Fibroblast of villous mesenchyme (primary cell): Measurements from ENCODE around the gene PARL. TPM values are rescaled to one million over a fixed set of nuclear protein-coding genes. Genes with fewer than 3 reads are reported as not detected.

Experiments
- DNase-seq: peaks from one replicate; pipeline ENCODE4 v3.0.0-alpha.2; 2010; ENCODE audit warnings: low read depth
- H3K4me3 ChIP-seq: 2 replicates; pipeline ENCODE4 v1.5.1; 2011; ENCODE audit warnings: low read depth, mild to moderate bottlenecking, low read length
- total RNA-seq: library from RNA; depleted of rRNA; stranded (reverse); fragments of >200 nt; gene quantifications from 2 replicates; pipeline ENCODE4 v1.2.3, GENCODE V29; 2012
- TF ChIP-seq, protein P1 (sequence below): IDR thresholded peaks from 2 replicates; pipeline ENCODE4 v1.5.1; 2012; ENCODE audit warnings: low read depth, mild to moderate bottlenecking, low read length; ENCODE audit not compliant: insufficient read depth

PARL gene
- total RNA-seq, 1 donor = 31.5 TPM

GRCh38 chr3:183810643-183811594 lies 73.8 kb downstream of the PARL start:
- TF ChIP-seq, protein P1, sequence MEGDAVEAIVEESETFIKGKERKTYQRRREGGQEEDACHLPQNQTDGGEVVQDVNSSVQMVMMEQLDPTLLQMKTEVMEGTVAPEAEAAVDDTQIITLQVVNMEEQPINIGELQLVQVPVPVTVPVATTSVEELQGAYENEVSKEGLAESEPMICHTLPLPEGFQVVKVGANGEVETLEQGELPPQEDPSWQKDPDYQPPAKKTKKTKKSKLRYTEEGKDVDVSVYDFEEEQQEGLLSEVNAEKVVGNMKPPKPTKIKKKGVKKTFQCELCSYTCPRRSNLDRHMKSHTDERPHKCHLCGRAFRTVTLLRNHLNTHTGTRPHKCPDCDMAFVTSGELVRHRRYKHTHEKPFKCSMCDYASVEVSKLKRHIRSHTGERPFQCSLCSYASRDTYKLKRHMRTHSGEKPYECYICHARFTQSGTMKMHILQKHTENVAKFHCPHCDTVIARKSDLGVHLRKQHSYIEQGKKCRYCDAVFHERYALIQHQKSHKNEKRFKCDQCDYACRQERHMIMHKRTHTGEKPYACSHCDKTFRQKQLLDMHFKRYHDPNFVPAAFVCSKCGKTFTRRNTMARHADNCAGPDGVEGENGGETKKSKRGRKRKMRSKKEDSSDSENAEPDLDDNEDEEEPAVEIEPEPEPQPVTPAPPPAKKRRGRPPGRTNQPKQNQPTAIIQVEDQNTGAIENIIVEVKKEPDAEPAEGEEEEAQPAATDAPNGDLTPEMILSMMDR = no peak
- no peak for DNase-seq
- no peak overlapping the region for H3K4me3 ChIP-seq

GRCh38 chr3:183809270-183809669 lies 75.4 kb downstream of the PARL start:
- H3K4me3 ChIP-seq = no peak overlapping the region
- no peak for DNase-seq
- TF ChIP-seq, protein P1 = no peak

DNA sequence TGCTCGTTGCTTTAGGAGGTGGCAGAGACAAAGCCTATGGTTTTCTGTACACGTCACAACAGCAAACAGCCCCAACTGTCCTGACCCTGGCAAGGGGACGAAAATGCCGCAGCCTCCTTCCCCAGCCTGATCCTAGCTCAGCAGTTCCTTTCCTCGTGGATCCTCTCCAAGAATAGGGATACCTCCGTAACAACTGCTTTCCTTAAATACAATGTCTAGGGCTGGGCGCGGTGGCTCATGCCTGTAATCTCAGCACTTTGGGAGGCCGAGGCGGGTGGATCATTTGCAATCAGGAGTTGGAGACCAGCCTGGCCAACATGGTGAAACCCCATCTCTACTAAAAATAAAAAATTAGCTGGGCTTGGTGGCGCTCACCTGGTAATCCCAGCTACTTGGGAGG lies 76.3 kb downstream of the PARL start:
- TF ChIP-seq, protein P1 = no peak
- H3K4me3 ChIP-seq = no peak overlapping the region
- no peak for DNase-seq

GRCh38 chr3:183807881-183808280 lies 76.8 kb downstream of the PARL start:
- no peak overlapping the region for H3K4me3 ChIP-seq
- no peak for DNase-seq
- TF ChIP-seq, protein P1 = no peak

- H3K4me3 ChIP-seq = no peak overlapping the region
- TF ChIP-seq, protein P1 = no peak
- DNase-seq = no peak
Measured at GRCh38 chr3:183807209-183807728, 77.4 kb downstream of the PARL start.

DNA sequence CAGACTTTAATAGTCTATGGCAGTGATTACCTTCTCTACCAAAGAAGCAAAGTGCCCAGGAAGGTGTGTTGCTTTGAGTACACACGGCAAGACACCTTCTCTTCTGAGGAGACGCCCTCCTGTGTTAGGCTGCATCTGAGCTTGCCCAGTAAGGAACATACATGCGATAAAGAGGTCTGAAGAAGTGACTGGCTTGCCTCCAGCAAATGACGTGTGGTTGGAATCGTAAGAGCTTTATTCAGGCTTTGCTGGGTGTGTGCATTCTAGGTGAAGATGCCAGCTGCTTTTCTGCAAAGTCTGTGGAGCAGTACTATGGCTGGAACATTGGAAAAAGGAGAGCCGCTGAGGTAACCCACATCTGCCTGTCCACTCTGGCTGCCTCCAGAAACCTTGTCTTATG lies 81.7 kb downstream of the PARL start:
- no peak overlapping the region for H3K4me3 ChIP-seq
- TF ChIP-seq, protein P1 = no peak
- DNase-seq = no peak
